ENCODE results near the gene FAM217A. TPM values are rescaled to one million over a fixed set of nuclear protein-coding genes. Genes with fewer than 3 reads are reported as not detected.
A peak's percentile ranks its signal among the peaks of the same experiment; 100 is the strongest.

FAM217A gene
- total and polyA plus RNA-seq, 9 of the 15 experiments (the other 6 are each of a cell fraction or from before 2014, with no cell fraction given), result not detected

DNA sequence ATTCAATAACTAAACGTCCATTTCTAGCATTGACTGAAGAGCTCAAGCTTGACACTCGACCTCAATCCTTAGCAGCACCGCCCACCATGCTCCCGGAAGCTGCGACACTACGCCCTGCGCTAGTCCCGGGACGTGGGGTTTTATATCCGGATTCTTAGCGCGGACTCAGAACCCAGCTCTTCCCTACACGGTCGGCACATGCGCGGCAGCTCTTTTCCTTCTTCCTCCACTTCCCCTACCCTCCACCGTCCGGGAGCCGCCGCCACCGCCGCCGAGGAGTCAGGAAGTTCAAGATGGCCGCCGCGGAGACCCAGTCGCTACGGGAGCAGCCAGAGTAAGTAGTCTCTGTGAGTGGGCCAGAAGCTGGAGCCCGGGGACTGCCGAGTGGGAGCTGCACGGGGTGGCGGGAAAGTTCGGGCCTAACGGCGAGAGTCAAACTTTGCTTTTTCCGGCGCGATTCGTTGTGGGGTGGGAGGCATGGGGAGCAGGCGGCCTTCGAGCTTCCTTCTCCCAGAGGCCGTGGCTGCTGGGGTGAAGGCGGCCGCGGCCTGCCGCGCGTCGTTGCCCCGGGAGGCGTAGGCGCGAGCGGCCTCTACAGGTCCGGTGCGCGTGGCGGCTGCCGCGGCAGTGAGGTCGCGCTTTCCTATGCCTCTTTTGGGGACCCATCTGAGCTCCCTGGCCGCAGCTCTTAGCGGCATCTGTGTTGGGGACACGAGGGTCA, 57.6 kb downstream of the FAM217A start (continued):
- TF ChIP-seq BRD4 (IDR thresholded peaks at IDR 0.05), result peak; percentile 92
- TF ChIP-seq MYC (IDR thresholded peaks at IDR 0.05; ENCODE audit: low read depth, low read length), result peak; percentile 82
- TF ChIP-seq MYC (CRISPR knock-in tag; IDR thresholded peaks at IDR 0.05; ENCODE audit: borderline replicate concordance, low read depth), result 0 out of 2 replicates have a peak, but pooled peaks have one; percentile 27
- TF ChIP-seq SRSF9 (IDR thresholded peaks at IDR 0.05; ENCODE audit: borderline replicate concordance, low read depth, low read length), result no peak
- TF ChIP-seq ZNF584 (CRISPR knock-in tag; IDR thresholded peaks at IDR 0.05; ENCODE audit: low read depth), result no peak
- peak; percentile 97 for TF ChIP-seq PHF8 (IDR thresholded peaks at IDR 0.05; ENCODE audit: borderline replicate concordance, low read length)
- TF ChIP-seq SRSF7 (optimal IDR thresholded peaks at IDR 0.05; ENCODE audit: low read depth, low read length), result no peak
- peak; percentile 79; the same call in 1 of the 2 replicates for TF ChIP-seq LARP7 (IDR thresholded peaks at IDR 0.05)
- TF ChIP-seq, protein P1, sequence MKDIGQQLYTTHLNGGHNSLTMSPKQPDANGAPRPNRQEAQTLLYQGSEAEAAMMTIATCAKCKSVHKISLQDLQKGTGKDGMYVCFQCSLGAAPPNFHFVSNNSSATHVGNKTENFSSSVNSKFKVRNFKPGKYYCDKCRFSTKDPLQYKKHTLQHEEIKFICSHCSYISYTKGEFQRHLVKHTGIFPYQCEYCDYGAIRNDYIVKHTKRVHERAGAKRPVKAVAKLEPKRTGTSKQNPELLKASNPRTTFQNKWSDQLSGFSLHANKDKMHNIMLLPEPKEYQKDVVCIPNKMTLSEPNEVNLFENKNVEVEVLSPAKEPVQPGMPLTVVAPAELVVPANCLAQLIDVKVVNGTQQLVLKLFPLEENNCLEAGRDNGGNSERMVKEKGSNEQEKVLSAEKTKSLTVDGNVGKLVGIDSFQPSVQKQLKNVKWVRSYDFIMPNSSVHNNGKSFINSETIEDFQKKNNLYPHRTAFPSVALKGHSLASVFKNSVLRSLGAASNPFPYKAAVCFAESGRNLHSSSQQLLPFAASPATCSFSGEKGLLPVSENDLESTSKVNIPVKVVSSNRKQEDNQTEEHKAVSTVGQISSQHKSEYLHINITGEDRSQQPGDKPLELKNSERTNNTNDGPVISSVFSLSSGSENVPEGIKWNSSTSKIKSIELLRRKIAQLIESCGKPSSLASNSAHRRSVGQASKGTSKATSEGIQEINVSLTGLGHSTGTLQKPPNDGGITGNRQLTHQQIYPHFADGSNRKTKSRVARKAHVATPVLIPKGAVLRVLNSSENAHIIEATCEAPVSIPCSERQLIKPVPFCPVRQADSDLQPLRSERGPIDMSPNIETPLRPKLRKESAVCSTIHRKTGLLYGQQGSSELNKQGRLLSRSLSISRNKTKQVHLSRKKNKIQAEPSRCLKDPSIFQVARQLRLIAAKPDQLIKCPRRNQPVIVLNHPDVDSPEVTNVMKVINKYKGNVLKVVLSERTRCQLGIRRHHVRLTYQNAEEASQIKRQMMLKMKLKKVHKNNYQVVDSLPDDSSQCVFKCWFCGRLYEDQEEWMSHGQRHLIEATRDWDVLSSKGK (CRISPR knock-in tag; IDR thresholded peaks at IDR 0.05), result no peak
- TF ChIP-seq FOSL1 (tag; conservative IDR thresholded peaks at IDR 0.05), result 0 out of 2 replicates have a peak, but pooled peaks have one; percentile 25
- TF ChIP-seq ZNF133 (CRISPR knock-in tag; IDR thresholded peaks at IDR 0.05), result 0 out of 2 replicates have a peak, but pooled peaks have one; percentile 56
- TF ChIP-seq ELF2 (CRISPR knock-in tag; IDR thresholded peaks at IDR 0.05), result peak; percentile 83
- TF ChIP-seq UBTF (IDR thresholded peaks at IDR 0.05; ENCODE audit: borderline replicate concordance in 1 of 2, low read depth in 2 of 2, low read length in 2 of 2), result peak; percentile 93 to 97
- TF ChIP-seq SIN3B (IDR thresholded peaks at IDR 0.05; ENCODE audit: low read depth), result peak; percentile 47; the same call in 1 of the 2 replicates
- TF ChIP-seq PREB (CRISPR knock-in tag; IDR thresholded peaks at IDR 0.05), result peak; percentile 79; the same call in 1 of the 2 replicates
- no peak for TF ChIP-seq TRIM28 (IDR thresholded peaks at IDR 0.05)
